HL-60 (cell line): Measurements from ENCODE around the gene PYROXD2.

Source experiments
- DNase-seq, 2 experiments: peaks; one replicate each; pipeline ENCODE4 v3.0.0-alpha.2; 2010 to 2020; ENCODE audit warnings: low read depth in 1 of 2, low spot score in 1 of 2
- H3K27ac ChIP-seq: fragments of 250-450 bp; sonication (Bioruptor Pico); replicated peaks from 2 replicates; pipeline ENCODE4 v1.5.1; 2020; ENCODE audit warnings: mild to moderate bottlenecking, moderate library complexity
- H3K27me3 ChIP-seq: fragments of 250-450 bp; sonication (Bioruptor Pico); 2 replicates; pipeline ENCODE4 v1.5.1; 2021; ENCODE audit warnings: mild to moderate bottlenecking, moderate library complexity; ENCODE audit not compliant: insufficient read depth, poor library complexity, severe bottlenecking
- H3K4me3 ChIP-seq: replicated peaks from 2 replicates; pipeline ENCODE4 v1.5.1; 2011; ENCODE audit warnings: mild to moderate bottlenecking, control low read depth, low read length; ENCODE audit not compliant: insufficient read depth
- CTCF ChIP-seq: IDR thresholded peaks from one replicate; pipeline ENCODE4 v1.5.1; 2011; ENCODE audit warnings: low read length, control low read depth, inconsistent platforms; ENCODE audit not compliant: insufficient read depth
- GABPA ChIP-seq: IDR thresholded peaks from 2 replicates; pipeline ENCODE4 v1.6.1; 2012; ENCODE audit warnings: low read depth
- POLR2AphosphoS5 ChIP-seq: IDR thresholded peaks from 2 replicates; pipeline ENCODE4 v1.6.1; 2012; ENCODE audit warnings: low read depth
- REST ChIP-seq: IDR thresholded peaks from 2 replicates; pipeline ENCODE4 v1.6.1; 2012; ENCODE audit warnings: low read depth; ENCODE audit not compliant: insufficient replicate concordance
- SPI1 ChIP-seq: IDR thresholded peaks from 2 replicates; pipeline ENCODE4 v1.6.1; 2012; ENCODE audit warnings: low read depth, mild to moderate bottlenecking, borderline replicate concordance

Gene PYROXD2

GRCh38 chr10:98415731-98416119 lies 743 bp upstream of the PYROXD2 start:
- TF ChIP-seq SPI1 (no peak), REST (no peak), CTCF (no peak), GABPA (no peak), POLR2AphosphoS5 (no peak)
- no peak overlapping the region for H3K27ac ChIP-seq
- H3K4me3 ChIP-seq: no peak overlapping the region
- H3K27me3 ChIP-seq: no peaks in the 10 kb centered on the region
- DNase-seq: no peak

GRCh38 chr10:98414578-98414931 lies 427 bp downstream of the PYROXD2 start:
- TF ChIP-seq GABPA (no peak), SPI1 (no peak), CTCF (no peak), REST (no peak), POLR2AphosphoS5 (no peak)
- no peak for DNase-seq
- Histone ChIP-seq H3K4me3 (no peak overlapping the region), H3K27me3 (no peaks in the 10 kb centered on the region), H3K27ac (no peak overlapping the region)

GRCh38 chr10:98411768-98412167 lies 3.2 kb downstream of the PYROXD2 start:
- Histone ChIP-seq H3K4me3 (no peak overlapping the region), H3K27me3 (no peaks in the 10 kb centered on the region), H3K27ac (no peak overlapping the region)
- DNase-seq: no peak
- TF ChIP-seq POLR2AphosphoS5 (no peak), SPI1 (no peak), CTCF (no peak), REST (no peak), GABPA (no peak)
